Activated CD4-positive, alpha-beta T cell treated with anti-CD3 and anti-CD28 coated beads, Interleukin-2, amount 50 U/mL, for 24 hours (primary cell): Measurements from ENCODE around the gene HYAL4.
"Not testable (repeated sequence)": the region's sequence is repeated elsewhere in the genome, so short reads cannot be mapped to it uniquely, and the experiment has no call there.

Experiments
- DNase-seq, 2 donors: peaks; one replicate each; pipeline ENCODE4 v3.0.0-alpha.2; 2020; ENCODE audit warnings: low read depth in 1 of 2, low spot score in 1 of 2

The HYAL4 gene

GRCh38 chr7:123846217-123846891 is 1.4 kb downstream of the HYAL4 start:
- DNase-seq: no peak

GRCh38 chr7:123847868-123848267 is 2.9 kb downstream of the HYAL4 start:
- no peak for DNase-seq

GRCh38 chr7:123849855-123850254 is 4.9 kb downstream of the HYAL4 start:
- DNase-seq: no peak

- DNase-seq: not testable (repeated sequence)
Observed at GRCh38 chr7:123851404-123851803, 6.4 kb downstream of the HYAL4 start.

GRCh38 chr7:123854291-123854690 is 9.3 kb downstream of the HYAL4 start:
- DNase-seq: not testable (repeated sequence)

GRCh38 chr7:123856428-123856827 is 11.5 kb downstream of the HYAL4 start:
- not testable (repeated sequence) for DNase-seq

GRCh38 chr7:123860848-123861247 is 15.9 kb downstream of the HYAL4 start:
- no peak for DNase-seq

GRCh38 chr7:123862775-123863174 is 17.8 kb downstream of the HYAL4 start:
- DNase-seq: no peak

GRCh38 chr7:123863461-123863860 is 18.5 kb downstream of the HYAL4 start:
- DNase-seq: no peak

GRCh38 chr7:123864012-123864411 is 19.0 kb downstream of the HYAL4 start:
- no peak for DNase-seq

GRCh38 chr7:123864436-123864835 is 19.5 kb downstream of the HYAL4 start:
- DNase-seq: no peak

- no peak for DNase-seq
Observed at GRCh38 chr7:123864966-123865365, 20.0 kb downstream of the HYAL4 start.

GRCh38 chr7:123865517-123866117 is 20.6 kb downstream of the HYAL4 start:
- peak in 1 of 2 donors; percentile 38 for DNase-seq

- DNase-seq: no peak
Observed at GRCh38 chr7:123867225-123867624, 22.3 kb downstream of the HYAL4 start.

GRCh38 chr7:123871998-123872867 is 27.3 kb downstream of the HYAL4 start:
- no peak for DNase-seq

GRCh38 chr7:123872908-123873307 is 27.9 kb downstream of the HYAL4 start:
- DNase-seq: no peak

- no peak for DNase-seq
Observed at GRCh38 chr7:123876557-123877256, 31.7 kb downstream of the HYAL4 start.

- no peak for DNase-seq
Observed at GRCh38 chr7:123879628-123880027, 34.7 kb downstream of the HYAL4 start.

GRCh38 chr7:123881300-123881699 is 36.3 kb downstream of the HYAL4 start:
- no peak for DNase-seq

- DNase-seq: no peak
Observed at GRCh38 chr7:123883154-123883553, 38.2 kb downstream of the HYAL4 start.

- DNase-seq: no peak
Observed at GRCh38 chr7:123888192-123888591, 43.2 kb downstream of the HYAL4 start.
